Mesendoderm (in vitro differentiated cells): ENCODE measurements around the gene RMND5B.

Experiments used
- DNase-seq: peaks from one replicate; pipeline ENCODE4 v3.0.0; 2013
- H2AK5ac ChIP-seq: 2 replicates; pipeline ENCODE4 v1.6.1; 2013; ENCODE audit warnings: low read length, inconsistent platforms
- H2BK120ac ChIP-seq: 2 replicates; pipeline ENCODE4 v1.6.1; 2013; ENCODE audit warnings: low read depth, mild to moderate bottlenecking, low read length, moderate library complexity, mixed read lengths
- H2BK15ac ChIP-seq: replicated peaks from 2 replicates; pipeline ENCODE4 v1.6.1; 2013; ENCODE audit warnings: low read depth, mild to moderate bottlenecking, moderate library complexity
- H2BK5ac ChIP-seq: 2 replicates; pipeline ENCODE4 v1.6.1; 2013; ENCODE audit warnings: low read length, inconsistent platforms
- H3K18ac ChIP-seq: 2 replicates; pipeline ENCODE4 v1.6.1; 2013; ENCODE audit warnings: mild to moderate bottlenecking, low read length, mixed read lengths
- H3K23ac ChIP-seq: one replicate; pipeline ENCODE4 v1.6.1; 2013; ENCODE audit warnings: low read length
- H3K27ac ChIP-seq: 2 replicates; pipeline ENCODE4 v1.5.1; 2013; ENCODE audit warnings: low read depth, mild to moderate bottlenecking, inconsistent platforms, low read length, moderate library complexity
- H3K27me3 ChIP-seq: 2 replicates; pipeline ENCODE4 v1.6.1; 2013; ENCODE audit warnings: low read length, control low read depth, mild to moderate bottlenecking, inconsistent platforms; ENCODE audit not compliant: insufficient read depth, poor library complexity
- H3K36me3 ChIP-seq: 2 replicates; pipeline ENCODE4 v1.6.1; 2013; ENCODE audit warnings: low read length, inconsistent platforms; ENCODE audit not compliant: control insufficient read depth, insufficient read depth
- H3K4ac ChIP-seq: one replicate; pipeline ENCODE4 v1.6.1; 2013; ENCODE audit warnings: low read depth, mild to moderate bottlenecking, low read length, moderate library complexity
- H3K4me1 ChIP-seq: 2 replicates; pipeline ENCODE4 v1.6.1; 2013; ENCODE audit warnings: low read depth, low read length, inconsistent platforms; ENCODE audit not compliant: control insufficient read depth
- H3K4me2 ChIP-seq: 2 replicates; pipeline ENCODE4 v1.6.1; 2013; ENCODE audit warnings: low read length
- H3K4me3 ChIP-seq: 2 replicates; pipeline ENCODE4 v1.5.1; 2013; ENCODE audit warnings: mild to moderate bottlenecking, low read length
- H3K56ac ChIP-seq: one replicate; pipeline ENCODE4 v1.6.1; 2013; ENCODE audit warnings: low read length
- H3K79me1 ChIP-seq: 2 replicates; pipeline ENCODE4 v1.6.1; 2013; ENCODE audit warnings: low read length, inconsistent platforms
- H3K79me2 ChIP-seq: 2 replicates; pipeline ENCODE4 v1.6.1; 2013; ENCODE audit warnings: mild to moderate bottlenecking, low read length; ENCODE audit not compliant: control insufficient read depth, insufficient read depth
- H3K9ac ChIP-seq: 2 replicates; pipeline ENCODE4 v1.6.1; 2013; ENCODE audit warnings: low read length, inconsistent platforms
- H4K5ac ChIP-seq: one replicate; pipeline ENCODE4 v1.6.1; 2013; ENCODE audit warnings: low read length
- H4K8ac ChIP-seq: one replicate; pipeline ENCODE4 v1.6.1; 2013; ENCODE audit warnings: low read depth, mild to moderate bottlenecking, control low read depth, low read length, moderate library complexity
- WGBS: extraction: QIAGEN DNeasy Blood & Tissue Kit; methylation state at CpG from one replicate; pipeline ENCODE4 v1.1.7; 2013; ENCODE audit warnings: low lambda C conversion rate, missing lambda C conversion rate; ENCODE audit not compliant: insufficient coverage; ENCODE audit errors: extremely low coverage; 5-methylcytosine and 5-hydroxymethylcytosine counted together

Gene RMND5B

DNA sequence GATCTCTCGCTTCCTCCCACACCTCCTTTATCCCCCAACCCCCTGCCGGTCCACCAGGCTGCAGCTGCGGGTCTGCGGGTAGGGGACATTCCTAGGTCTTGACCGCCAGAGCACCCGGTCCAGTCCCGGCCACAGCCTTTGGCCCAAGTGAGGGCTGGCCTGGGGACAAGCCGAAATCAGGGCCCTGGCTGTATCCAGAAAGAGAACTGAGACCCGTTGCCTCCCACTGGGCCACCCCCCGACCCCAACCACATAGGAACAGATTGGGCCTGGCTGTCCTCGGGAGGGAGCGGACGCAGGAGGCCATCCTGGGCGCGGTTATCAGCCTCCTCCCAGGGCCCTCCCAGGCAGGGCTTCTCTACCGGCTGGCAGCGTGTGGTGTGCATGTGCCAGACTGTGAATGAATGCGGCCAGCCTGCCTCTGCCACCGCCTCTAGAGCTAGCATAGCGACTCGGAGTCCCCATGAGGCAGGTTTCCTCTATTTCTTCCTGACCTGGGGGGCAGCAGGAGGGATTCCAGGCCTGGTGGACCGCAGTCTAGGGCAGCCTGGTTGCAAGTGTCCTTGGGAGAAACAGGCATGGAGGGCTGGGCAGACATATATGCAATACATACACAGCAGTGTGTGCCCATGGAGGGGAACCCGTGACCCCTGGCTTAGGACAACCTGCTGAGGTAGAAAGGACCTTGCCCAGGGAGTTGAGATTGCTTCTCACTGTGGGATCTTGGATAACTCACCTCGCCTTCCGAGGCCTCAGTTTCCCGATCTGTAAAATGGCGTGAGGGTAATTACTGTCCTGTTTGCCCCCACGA is 16.3 kb upstream of the RMND5B start:
- Histone ChIP-seq H2BK15ac (no peak overlapping the region), H3K9ac (peak overlapping the region; percentile 92), H4K8ac (no peak overlapping the region), H3K4me1 (peaks cover 12% of the 10 kb centered on the region), H3K27ac (peak overlapping the region; percentile 86), H3K79me1 (peaks cover 7% of the 10 kb centered on the region), H3K4ac (peak overlapping the region; percentile 22), H3K4me3 (peak overlapping the region; percentile 68), H2BK120ac (no peak overlapping the region), H3K23ac (no peak overlapping the region), H3K4me2 (peak overlapping the region; percentile 91), H3K79me2 (peaks cover 45% of the 10 kb centered on the region), H4K5ac (no peak overlapping the region), H3K36me3 (no peaks in the 10 kb centered on the region), H3K56ac (peak overlapping the region; percentile 93), H2AK5ac (peak overlapping the region; percentile 4), H2BK5ac (peak overlapping the region; percentile 32), H3K27me3 (no peaks in the 10 kb centered on the region), H3K18ac (peak overlapping the region; percentile 81)
- WGBS = no CpG with 5 or more reads among the region's 28 CpGs
- DNase-seq = peak; percentile 67

- H3K4me2 ChIP-seq = peak overlapping the region; percentile 91
- no peaks in the 10 kb centered on the region for H3K36me3 ChIP-seq
- H4K8ac ChIP-seq = no peak overlapping the region
- peaks cover 7% of the 10 kb centered on the region for H3K79me1 ChIP-seq
- H3K56ac ChIP-seq = peak overlapping the region; percentile 93
- peak overlapping the region; percentile 56 for H3K27ac ChIP-seq
- DNase-seq = peak; percentile 92
- no peak overlapping the region for H2BK15ac ChIP-seq
- no peak overlapping the region for H4K5ac ChIP-seq
- no CpG with 5 or more reads among the region's 12 CpGs for WGBS
- peak overlapping the region; percentile 74 for H3K4ac ChIP-seq
- peaks cover 12% of the 10 kb centered on the region for H3K4me1 ChIP-seq
- peak overlapping the region; percentile 83 for H3K23ac ChIP-seq
- peak overlapping the region; percentile 15 for H2BK120ac ChIP-seq
- peak overlapping the region; percentile 44 for H3K18ac ChIP-seq
- peak overlapping the region; percentile 92 for H3K9ac ChIP-seq
- H3K27me3 ChIP-seq = no peaks in the 10 kb centered on the region
- peaks cover 46% of the 10 kb centered on the region for H3K79me2 ChIP-seq
- H3K4me3 ChIP-seq = peak overlapping the region; percentile 2
- peak overlapping the region; percentile 62 for H2BK5ac ChIP-seq
- H2AK5ac ChIP-seq = peak overlapping the region; percentile 12
These were observed 15.5 kb upstream of the RMND5B start for GRCh38 chr5:178115136-178115813.

DNA sequence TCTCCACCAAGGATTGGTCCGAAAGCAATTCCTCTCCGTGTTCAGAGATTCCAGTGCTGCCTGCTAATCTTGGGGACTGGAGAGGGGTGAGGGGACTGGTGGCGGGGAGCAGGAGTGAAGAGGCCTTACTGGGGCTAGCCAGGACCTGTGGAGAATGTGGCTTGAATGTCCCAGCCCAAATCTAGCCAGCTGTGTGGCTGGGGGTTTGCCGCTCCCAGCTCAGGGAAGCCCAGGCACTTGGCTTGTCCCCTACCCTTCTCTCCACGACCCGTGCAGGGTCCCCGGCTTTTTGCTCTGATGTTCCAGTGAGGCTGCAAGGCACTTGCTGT is 15.0 kb upstream of the RMND5B start:
- WGBS = no CpG with 5 or more reads among the region's 7 CpGs
- H4K5ac ChIP-seq = no peak overlapping the region
- H2BK15ac ChIP-seq = no peak overlapping the region
- H2BK120ac ChIP-seq = peak overlapping the region; percentile 15
- peak overlapping the region; percentile 62 for H2BK5ac ChIP-seq
- no peak overlapping the region for H4K8ac ChIP-seq
- peak overlapping the region; percentile 92 for H3K9ac ChIP-seq
- H3K79me1 ChIP-seq = peaks cover 10% of the 10 kb centered on the region
- H3K23ac ChIP-seq = peak overlapping the region; percentile 83
- H3K18ac ChIP-seq = peak overlapping the region; percentile 44
- H3K4me1 ChIP-seq = peaks cover 12% of the 10 kb centered on the region
- no peaks in the 10 kb centered on the region for H3K27me3 ChIP-seq
- H3K79me2 ChIP-seq = peaks cover 46% of the 10 kb centered on the region
- H3K4ac ChIP-seq = peak overlapping the region; percentile 74
- H3K36me3 ChIP-seq = no peaks in the 10 kb centered on the region
- H3K4me2 ChIP-seq = peak overlapping the region; percentile 22
- no peak overlapping the region for H3K4me3 ChIP-seq
- peak overlapping the region; percentile 84 for H3K56ac ChIP-seq
- H3K27ac ChIP-seq = peak overlapping the region; percentile 56
- H2AK5ac ChIP-seq = peak overlapping the region; percentile 12
- no peak for DNase-seq

GRCh38 chr5:178116143-178116885 is 14.5 kb upstream of the RMND5B start:
- DNase-seq = peak; percentile 80
- no CpG with 5 or more reads among the region's 22 CpGs for WGBS
- H2BK5ac ChIP-seq = peak overlapping the region; percentile 26

DNA sequence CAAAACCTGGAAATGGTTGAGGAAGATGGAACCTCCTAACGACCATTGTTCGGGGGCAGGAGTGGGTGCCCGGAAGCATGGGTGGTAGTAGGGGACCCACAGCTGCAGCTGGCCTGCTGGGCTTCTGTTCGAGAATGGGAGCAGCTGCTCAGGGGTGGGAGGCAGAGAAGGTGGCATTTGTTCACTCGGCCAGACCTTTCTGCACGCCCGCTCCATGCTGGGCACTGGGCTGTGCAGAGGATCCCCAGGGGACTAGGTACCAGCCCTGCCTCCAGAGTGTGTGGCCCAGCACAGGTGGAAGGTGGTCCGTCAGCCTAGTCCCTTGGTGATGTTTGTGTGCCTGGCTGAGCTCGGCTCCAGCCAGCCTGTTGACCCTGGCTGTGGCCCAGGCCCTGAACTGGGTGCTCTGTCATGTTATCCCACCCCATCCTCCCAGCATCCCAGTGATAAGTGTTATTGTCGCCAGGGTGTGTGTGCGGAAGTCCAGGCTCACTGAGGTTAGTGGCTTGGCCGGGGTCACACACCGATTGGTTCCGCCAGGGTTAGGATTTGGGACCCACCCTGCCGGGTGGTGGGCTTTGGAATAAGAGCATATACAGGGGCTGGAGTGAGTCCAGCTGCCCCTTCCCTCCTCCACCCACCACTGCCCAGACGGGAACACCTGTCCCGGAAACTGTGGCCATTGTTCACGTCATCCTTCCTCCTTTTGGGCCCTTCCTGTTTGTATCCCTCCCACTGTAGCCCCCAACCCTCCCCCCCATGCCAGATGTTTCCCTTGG is 12.7 kb upstream of the RMND5B start:
- no peak overlapping the region for H2BK5ac ChIP-seq
- H3K9ac ChIP-seq = no peak overlapping the region
- H3K56ac ChIP-seq = no peak overlapping the region
- no peak overlapping the region for H2AK5ac ChIP-seq
- H2BK15ac ChIP-seq = no peak overlapping the region
- H3K18ac ChIP-seq = no peak overlapping the region
- peaks cover 2% of the 10 kb centered on the region for H3K36me3 ChIP-seq
- H4K8ac ChIP-seq = no peak overlapping the region
- no peak overlapping the region for H3K4ac ChIP-seq
- H3K23ac ChIP-seq = no peak overlapping the region
- no peak overlapping the region for H4K5ac ChIP-seq
- H2BK120ac ChIP-seq = no peak overlapping the region
- H3K4me2 ChIP-seq = no peak overlapping the region
- peaks cover 12% of the 10 kb centered on the region for H3K4me1 ChIP-seq
- no peaks in the 10 kb centered on the region for H3K27me3 ChIP-seq
- DNase-seq = no peak
- no peak overlapping the region for H3K27ac ChIP-seq
- H3K79me1 ChIP-seq = peaks cover 10% of the 10 kb centered on the region
- peaks cover 46% of the 10 kb centered on the region for H3K79me2 ChIP-seq
- no peak overlapping the region for H3K4me3 ChIP-seq
- WGBS = no CpG with 5 or more reads among the region's 18 CpGs

More at GRCh38 chr5:178116143-178116885, 14.5 kb upstream of the RMND5B start:
- Histone ChIP-seq H3K27me3 (no peaks in the 10 kb centered on the region), H3K18ac (peak overlapping the region; percentile 44), H2BK15ac (no peak overlapping the region), H3K56ac (peak overlapping the region; percentile 84), H3K36me3 (no peaks in the 10 kb centered on the region), H3K4me2 (no peak overlapping the region), H2AK5ac (peak overlapping the region; percentile 8), H4K8ac (no peak overlapping the region), H3K79me1 (peaks cover 10% of the 10 kb centered on the region), H3K23ac (no peak overlapping the region), H3K4ac (no peak overlapping the region), H3K4me1 (peaks cover 12% of the 10 kb centered on the region), H4K5ac (no peak overlapping the region), H3K4me3 (no peak overlapping the region), H3K79me2 (peaks cover 46% of the 10 kb centered on the region), H3K9ac (peak overlapping the region; percentile 92), H2BK120ac (no peak overlapping the region), H3K27ac (peak overlapping the region; percentile 56)
